Mammary epithelial cell (primary cell): Measurements from ENCODE around the gene ICA1.

Source experiments
- EZH2 ChIP-seq: IDR thresholded peaks from 2 replicates; pipeline ENCODE4 v1.6.1; 2012; ENCODE audit warnings: low read length, inconsistent platforms, borderline replicate concordance
- TF ChIP-seq, protein P1 (sequence below), 2 donors: IDR thresholded peaks in 1 of 2; conservative IDR thresholded peaks in 1 of 2; 2 replicates each; pipeline ENCODE4 v1.5.1; 2011 to 2012; ENCODE audit warnings: inconsistent platforms in 2 of 2, low read length in 2 of 2, mild to moderate bottlenecking in 2 of 2, control low read depth in 1 of 2, low read depth in 1 of 2; ENCODE audit not compliant: insufficient read depth in 1 of 2; ENCODE audit errors: extremely low read depth in 1 of 2

GRCh38 chr7:8177109-8177933 is 84.6 kb downstream of the ICA1 start:
- TF ChIP-seq, protein P1, sequence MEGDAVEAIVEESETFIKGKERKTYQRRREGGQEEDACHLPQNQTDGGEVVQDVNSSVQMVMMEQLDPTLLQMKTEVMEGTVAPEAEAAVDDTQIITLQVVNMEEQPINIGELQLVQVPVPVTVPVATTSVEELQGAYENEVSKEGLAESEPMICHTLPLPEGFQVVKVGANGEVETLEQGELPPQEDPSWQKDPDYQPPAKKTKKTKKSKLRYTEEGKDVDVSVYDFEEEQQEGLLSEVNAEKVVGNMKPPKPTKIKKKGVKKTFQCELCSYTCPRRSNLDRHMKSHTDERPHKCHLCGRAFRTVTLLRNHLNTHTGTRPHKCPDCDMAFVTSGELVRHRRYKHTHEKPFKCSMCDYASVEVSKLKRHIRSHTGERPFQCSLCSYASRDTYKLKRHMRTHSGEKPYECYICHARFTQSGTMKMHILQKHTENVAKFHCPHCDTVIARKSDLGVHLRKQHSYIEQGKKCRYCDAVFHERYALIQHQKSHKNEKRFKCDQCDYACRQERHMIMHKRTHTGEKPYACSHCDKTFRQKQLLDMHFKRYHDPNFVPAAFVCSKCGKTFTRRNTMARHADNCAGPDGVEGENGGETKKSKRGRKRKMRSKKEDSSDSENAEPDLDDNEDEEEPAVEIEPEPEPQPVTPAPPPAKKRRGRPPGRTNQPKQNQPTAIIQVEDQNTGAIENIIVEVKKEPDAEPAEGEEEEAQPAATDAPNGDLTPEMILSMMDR (conservative IDR thresholded peaks at IDR 0.05 in 1 of 2, IDR thresholded peaks at IDR 0.05 in 1 of 2; ENCODE audit: extremely low read depth in 1 of 2, insufficient read depth in 1 of 2, low read depth in 1 of 2, low read length in 2 of 2) = no peak
- no peak for TF ChIP-seq EZH2
